ENCODE measurements around the gene MAPK1IP1L.
A peak's percentile ranks its signal among the peaks of the same experiment; 100 is the strongest.

The MAPK1IP1L gene

DNA sequence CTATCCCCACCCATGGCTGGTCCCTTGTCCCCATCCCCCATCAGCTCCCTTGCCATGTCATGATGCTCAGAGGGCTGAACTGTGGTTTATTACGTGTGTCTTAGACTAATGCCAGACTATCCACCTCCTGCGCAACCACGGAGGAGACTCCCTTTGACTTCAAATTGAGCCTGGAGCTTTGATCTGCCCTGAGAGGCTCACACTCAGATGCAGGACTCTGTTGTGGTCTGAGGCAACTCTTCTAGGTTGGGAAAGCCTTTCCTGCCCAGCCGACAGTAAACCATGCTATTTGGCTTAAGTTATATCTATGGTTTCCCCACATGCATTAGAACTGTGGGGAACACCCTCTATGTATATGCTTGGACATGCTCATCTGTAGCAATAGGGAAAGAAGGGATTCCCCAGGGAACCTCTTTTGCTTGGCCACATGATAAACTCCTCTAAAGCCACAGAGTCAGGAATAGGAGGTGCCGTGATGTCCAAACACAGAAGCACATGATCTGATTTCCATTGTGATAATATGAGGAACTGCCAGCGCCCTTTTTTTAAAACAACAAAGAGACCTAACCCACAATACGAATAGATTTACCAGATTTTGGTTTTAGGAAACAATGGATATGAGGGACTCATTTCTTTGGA, 66.5 kb downstream of the MAPK1IP1L start:
- DNase-seq (ENCODE audit: insufficient read length) (no peak), FAIRE-seq (peak; percentile 24)
- TF ChIP-seq POLR2A (IDR thresholded peaks at IDR 0.05; ENCODE audit: low read depth, low read length), result no peak
- no peak for TF ChIP-seq POLR2AphosphoS5 (IDR thresholded peaks at IDR 0.05; ENCODE audit: low read depth, low read length)
- no peak for TF ChIP-seq TAF1 (IDR thresholded peaks at IDR 0.05; ENCODE audit: borderline replicate concordance, low read depth, low read length)

DNA sequence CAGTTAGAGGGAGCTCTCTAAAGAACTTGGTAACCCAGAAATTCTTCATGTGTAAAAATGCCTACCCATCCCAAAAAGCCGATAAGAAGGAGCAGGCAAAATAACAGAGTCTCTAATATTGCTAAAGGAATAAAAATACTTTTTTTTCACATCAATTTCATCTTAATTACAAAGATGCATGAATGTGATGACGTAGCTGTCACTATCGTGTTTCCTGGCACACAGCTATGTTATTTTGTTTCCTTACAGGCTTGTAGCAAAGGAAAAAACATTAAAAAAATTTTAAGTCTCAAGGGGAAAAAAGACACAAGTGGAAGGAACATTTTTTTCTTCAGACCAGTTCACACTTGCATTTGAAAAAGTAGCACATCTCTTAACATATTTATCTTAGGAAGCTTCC, 67.3 kb downstream of the MAPK1IP1L start:
- FAIRE-seq (no peak), DNase-seq (ENCODE audit: insufficient read length) (no peak)
- TF ChIP-seq TAF1 (IDR thresholded peaks at IDR 0.05; ENCODE audit: borderline replicate concordance, low read depth, low read length) (no peak), POLR2AphosphoS5 (IDR thresholded peaks at IDR 0.05; ENCODE audit: low read depth, low read length) (no peak), POLR2A (IDR thresholded peaks at IDR 0.05; ENCODE audit: low read depth, low read length) (no peak)

Measured in GM12892 (cell line).